Measurements from ENCODE around the gene STXBP3.

DNA sequence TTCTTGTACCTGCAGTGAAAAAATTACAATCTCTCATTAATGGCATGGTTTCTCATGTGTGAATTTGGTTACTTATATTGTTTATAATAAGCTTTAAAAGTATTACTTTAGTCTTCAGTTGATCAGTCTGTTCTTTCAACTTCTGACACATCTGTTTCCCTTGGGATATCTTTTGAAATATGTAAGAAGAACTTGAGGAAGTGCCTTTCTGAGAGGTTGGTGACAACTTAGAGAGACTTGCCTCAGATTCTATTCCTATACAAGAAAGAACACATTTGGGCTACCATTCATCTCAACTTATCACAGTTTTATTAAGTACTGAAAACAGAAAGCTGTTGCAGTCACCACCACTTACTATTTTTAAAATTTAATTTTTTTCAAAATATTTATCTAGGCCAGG, 102.3 kb downstream of the STXBP3 start:
- no peak for TF ChIP-seq POLR2A (IDR thresholded peaks at IDR 0.05)
- TF ChIP-seq, protein P1, sequence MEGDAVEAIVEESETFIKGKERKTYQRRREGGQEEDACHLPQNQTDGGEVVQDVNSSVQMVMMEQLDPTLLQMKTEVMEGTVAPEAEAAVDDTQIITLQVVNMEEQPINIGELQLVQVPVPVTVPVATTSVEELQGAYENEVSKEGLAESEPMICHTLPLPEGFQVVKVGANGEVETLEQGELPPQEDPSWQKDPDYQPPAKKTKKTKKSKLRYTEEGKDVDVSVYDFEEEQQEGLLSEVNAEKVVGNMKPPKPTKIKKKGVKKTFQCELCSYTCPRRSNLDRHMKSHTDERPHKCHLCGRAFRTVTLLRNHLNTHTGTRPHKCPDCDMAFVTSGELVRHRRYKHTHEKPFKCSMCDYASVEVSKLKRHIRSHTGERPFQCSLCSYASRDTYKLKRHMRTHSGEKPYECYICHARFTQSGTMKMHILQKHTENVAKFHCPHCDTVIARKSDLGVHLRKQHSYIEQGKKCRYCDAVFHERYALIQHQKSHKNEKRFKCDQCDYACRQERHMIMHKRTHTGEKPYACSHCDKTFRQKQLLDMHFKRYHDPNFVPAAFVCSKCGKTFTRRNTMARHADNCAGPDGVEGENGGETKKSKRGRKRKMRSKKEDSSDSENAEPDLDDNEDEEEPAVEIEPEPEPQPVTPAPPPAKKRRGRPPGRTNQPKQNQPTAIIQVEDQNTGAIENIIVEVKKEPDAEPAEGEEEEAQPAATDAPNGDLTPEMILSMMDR (IDR thresholded peaks at IDR 0.05), result no peak
- no peak for TF ChIP-seq POLR2AphosphoS5 (IDR thresholded peaks at IDR 0.05)
- TF ChIP-seq EP300 (IDR thresholded peaks at IDR 0.05), result no peak

All from gastroesophageal sphincter (tissue), 3 donors.